H1 (cell line): Measurements from ENCODE around the gene VAMP4. TPM values are rescaled to one million over a fixed set of nuclear protein-coding genes. Genes with fewer than 3 reads are reported as not detected.

ENCODE experiments used
- CHD7 ChIP-seq: fragments of 300-600 bp; sonication (generic); IDR thresholded peaks from 2 replicates; pipeline ENCODE4 v1.7.1; 2012; ENCODE audit warnings: low read length, moderate library complexity, mild to moderate bottlenecking, inconsistent platforms; ENCODE audit not compliant: insufficient replicate concordance
- E2F6 ChIP-seq: IDR thresholded peaks from 2 replicates; pipeline ENCODE4 v1.6.1; 2012; ENCODE audit warnings: inconsistent platforms
- JUN ChIP-seq: IDR thresholded peaks from 2 replicates; pipeline ENCODE4 v1.6.1; 2011; ENCODE audit warnings: low read depth, mild to moderate bottlenecking, improper control_type of control experiment, low read length
- SRF ChIP-seq: IDR thresholded peaks from 2 replicates; pipeline ENCODE4 v1.6.1; 2011; ENCODE audit warnings: mild to moderate bottlenecking, low read depth, low read length, moderate library complexity
- polyA plus RNA-seq, 7 experiments: library from polyadenylated mRNA; depleted of rRNA in 3 of 7; stranded (reverse) in 5 of 7; unstranded in 2 of 7; fragments of >200 nt in 5 of 7; fragments of 200-250 nt in 2 of 7; gene quantifications; 1 replicate in 5 of 7; 2 replicates in 1 of 7; 4 replicates in 1 of 7; pipeline versions ENCODE4 v1.2.1 to v1.2.3, GENCODE V29; 2011 to 2013; ENCODE audit warnings: missing spikeins in 2 of 7, mixed read lengths in 2 of 7
- total RNA-seq: library from RNA; stranded (reverse); fragmentation: NEBNext Ultra II Directional; extraction: Animal tissue kit (Norgen Biotek cat#: 25700); gene quantifications from 2 replicates; pipeline ENCODE4 v1.2.1, GENCODE V29; 2021

The VAMP4 gene
- total and polyA plus RNA-seq, 2 of the 8 experiments (the other 6 are each of a cell fraction or from before 2014, with no cell fraction given): 1.6 to 13.9 TPM

- TF ChIP-seq E2F6 (no peak), JUN (no peak), SRF (no peak), CHD7 (no peak)
- TF ChIP-seq, all 59 proteins: peak for 0
Measured at GRCh38 chr1:171786534-171786933, 44.7 kb upstream of the VAMP4 start (continued).
